GM18511 (cell line): Measurements from ENCODE around the gene PVRIG.
"Not testable (repeated sequence)": the region's sequence is repeated elsewhere in the genome, so short reads cannot be mapped to it uniquely, and the experiment has no call there.

Experiments
- ATAC-seq: cut with Tn5 transposase; IDR thresholded peaks from one replicate; pipeline ENCODE4 v1.9.1; 2021; ENCODE audit warnings: mild to moderate bottlenecking, moderate library complexity; ENCODE audit not compliant: unreplicated experiment

Gene PVRIG

DNA sequence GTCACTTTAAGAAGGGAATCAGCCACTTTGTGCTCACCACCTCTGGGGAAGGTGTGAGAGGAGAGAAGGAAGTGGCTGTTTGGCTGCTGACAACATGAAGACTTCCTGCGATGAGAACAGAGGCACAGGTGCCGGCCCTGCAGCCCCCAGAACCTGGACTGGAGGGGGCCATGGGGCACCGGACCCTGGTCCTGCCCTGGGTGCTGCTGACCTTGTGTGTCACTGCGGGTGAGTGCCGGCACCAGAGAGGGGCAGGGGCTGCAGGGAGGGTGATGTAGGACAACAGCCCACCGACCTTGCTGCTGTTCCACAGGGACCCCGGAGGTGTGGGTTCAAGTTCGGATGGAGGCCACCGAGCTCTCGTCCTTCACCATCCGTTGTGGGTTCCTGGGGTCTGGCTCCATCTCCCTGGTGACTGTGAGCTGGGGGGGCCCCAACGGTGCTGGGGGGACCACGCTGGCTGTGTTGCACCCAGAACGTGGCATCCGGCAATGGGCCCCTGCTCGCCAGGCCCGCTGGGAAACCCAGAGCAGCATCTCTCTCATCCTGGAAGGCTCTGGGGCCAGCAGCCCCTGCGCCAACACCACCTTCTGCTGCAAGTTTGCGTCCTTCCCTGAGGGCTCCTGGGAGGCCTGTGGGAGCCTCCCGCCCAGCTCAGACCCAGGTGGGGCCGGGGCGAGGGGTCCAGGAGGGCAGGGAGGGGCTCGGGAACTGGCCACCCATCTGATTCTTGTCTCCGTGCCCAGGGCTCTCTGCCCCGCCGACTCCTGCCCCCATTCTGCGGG lies at the start of gene PVRIG:
PVRIG (plus strand) TSS at position 149 of the 785 bp plus-strand sequence; CDS start at position 171, 22 bp downstream.
- ATAC-seq = not testable (repeated sequence)

GRCh38 chr7:100170101-100170897 lies 49.5 kb upstream of the PVRIG start:
- ATAC-seq = no peak

DNA sequence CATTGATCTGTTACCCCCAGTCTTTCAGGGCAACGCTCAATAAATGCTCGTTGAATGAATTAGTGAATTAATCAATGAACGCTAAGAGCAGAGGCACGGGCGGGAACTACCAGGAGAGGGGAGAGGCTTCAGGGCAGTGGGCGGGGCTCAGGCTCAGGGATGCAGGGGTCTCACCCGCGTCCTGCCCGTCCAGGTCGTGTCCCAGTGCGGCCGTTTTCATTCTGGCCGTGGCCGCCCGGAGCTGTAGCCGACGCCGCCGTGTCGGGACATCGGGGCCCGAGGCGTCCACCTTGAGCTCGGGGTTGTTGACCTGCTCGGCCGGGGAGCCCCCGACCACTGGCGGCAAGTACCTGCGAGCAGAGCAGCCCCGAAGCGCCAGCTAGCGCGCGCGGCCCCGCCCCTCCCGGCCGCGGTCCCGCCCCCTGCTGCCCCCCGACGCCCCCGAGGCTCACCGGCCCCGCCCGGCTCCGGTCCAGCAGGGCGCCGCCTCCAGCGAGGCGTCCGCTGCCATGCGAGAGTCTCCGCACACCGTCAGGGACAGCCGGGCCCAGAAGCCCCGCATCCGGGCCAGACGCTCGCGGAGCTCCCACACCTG lies 48.6 kb upstream of the PVRIG start:
- no peak for ATAC-seq

GRCh38 chr7:100171840-100172239 lies 47.9 kb upstream of the PVRIG start:
- no peak for ATAC-seq

DNA sequence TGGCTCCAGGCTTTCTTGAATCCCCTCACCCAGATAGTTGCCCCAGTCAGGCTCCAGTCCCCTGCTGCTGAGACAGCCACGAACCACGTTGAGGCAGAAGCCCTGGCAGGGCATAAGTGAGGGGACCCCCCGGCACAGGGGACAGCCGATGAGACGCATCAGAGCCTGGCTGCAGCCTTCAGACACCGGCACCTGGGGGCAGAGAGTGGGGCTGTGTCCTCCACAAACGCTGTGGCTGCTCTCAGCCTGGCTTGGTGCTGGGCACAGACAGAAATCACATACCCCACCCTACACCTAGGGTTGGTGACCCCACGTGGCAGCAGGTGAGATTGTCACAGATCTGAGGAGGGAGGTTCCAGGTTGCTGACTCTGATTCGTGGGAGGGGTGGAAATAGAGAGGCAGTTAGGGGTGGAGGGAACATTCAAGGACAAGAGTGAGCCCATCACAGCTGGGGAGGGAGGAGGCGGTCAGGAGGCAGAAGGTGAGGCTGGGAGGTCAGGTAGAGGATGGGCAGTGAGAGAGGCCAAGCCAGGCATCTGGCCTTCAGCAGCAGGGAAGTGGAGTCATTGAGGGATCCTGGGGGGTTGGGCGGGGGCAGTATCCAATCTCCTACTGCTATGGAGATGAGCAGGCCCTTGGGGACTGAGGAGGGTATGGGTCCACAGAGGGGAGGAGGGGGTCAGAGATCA lies 45.8 kb upstream of the PVRIG start:
- ATAC-seq = no peak

- ATAC-seq = no peak
These were observed 45.2 kb upstream of the PVRIG start for GRCh38 chr7:100174582-100174981.

GRCh38 chr7:100175296-100175935 lies 44.3 kb upstream of the PVRIG start:
- no peak for ATAC-seq

DNA sequence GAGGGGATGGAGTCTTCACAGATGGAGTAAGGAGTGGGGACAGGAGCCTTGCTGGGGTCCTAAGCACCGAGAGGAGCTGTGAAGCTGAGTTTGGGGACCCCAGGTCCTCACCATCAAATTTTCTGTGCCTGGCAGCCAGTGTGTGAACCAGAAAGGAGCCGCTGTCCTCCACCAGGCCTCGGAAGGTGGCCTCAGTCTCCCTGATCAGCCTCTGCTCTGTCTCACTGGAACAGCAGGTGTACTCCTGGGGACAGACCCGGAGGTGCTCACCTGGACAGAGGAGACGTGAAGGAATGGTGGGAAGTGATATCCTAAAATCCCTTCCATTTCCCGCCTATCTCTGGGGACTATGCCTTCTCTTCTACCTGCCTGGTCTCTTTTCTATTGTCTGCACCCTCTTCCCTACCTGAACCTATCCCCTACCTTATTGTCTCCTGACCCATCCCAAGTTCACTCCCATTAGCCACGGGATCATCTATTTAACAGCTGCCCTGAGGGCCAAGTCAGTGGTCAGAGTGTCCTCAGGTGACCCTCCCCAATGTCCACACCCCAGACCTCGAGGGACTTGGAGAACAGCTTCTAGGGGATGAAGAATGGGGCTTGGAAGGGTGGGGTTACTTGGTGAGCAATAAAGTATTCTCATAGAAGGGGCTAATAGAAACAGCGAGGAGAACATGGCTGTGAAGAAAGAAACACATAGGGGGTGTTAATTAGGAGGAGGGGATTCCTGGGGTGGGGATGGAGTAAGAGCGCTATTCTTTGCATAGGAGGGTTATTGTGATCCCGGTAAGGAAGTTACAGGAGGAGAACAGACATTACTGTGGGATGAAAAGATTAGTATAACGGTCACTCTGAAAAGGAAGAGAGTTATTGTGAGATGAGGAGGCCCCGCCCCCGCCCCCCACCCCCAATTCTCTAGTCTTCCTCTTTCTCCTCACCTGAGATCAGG lies 43.4 kb upstream of the PVRIG start:
- no peak for ATAC-seq

GRCh38 chr7:100177045-100178001 lies 42.4 kb upstream of the PVRIG start, which contains the start of the genes GPC2 and STAG3:
Gene GPC2, minus strand, starts transcription at chr7:100177381. Its CDS starts 182 bp downstream, at chr7:100177199.
Gene STAG3, plus strand, starts transcription at chr7:100177918. Its CDS starts 2,639 bp downstream, at chr7:100180557.
- ATAC-seq = peak; percentile 92

GRCh38 chr7:100180084-100180483 lies 39.7 kb upstream of the PVRIG start:
- not testable (repeated sequence) for ATAC-seq

DNA sequence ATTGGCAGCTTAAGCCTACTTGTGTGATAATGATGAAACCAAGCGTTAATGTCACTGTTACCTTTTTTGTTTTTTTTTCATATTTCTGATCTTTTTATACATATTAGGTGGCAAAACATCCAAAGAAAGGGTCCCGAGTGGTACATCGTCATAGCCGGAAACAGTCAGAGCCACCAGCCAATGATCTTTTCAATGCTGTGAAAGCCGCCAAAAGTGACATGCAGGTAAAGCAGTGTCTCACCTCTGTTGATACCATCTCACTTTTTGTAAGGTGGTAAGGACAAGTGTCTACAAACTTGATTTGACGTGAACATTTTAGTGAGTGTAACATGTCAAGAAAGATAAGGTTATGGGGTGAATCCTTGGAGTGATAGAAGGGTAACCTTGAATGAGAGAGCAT lies 37.1 kb upstream of the PVRIG start:
- not testable (repeated sequence) for ATAC-seq

DNA sequence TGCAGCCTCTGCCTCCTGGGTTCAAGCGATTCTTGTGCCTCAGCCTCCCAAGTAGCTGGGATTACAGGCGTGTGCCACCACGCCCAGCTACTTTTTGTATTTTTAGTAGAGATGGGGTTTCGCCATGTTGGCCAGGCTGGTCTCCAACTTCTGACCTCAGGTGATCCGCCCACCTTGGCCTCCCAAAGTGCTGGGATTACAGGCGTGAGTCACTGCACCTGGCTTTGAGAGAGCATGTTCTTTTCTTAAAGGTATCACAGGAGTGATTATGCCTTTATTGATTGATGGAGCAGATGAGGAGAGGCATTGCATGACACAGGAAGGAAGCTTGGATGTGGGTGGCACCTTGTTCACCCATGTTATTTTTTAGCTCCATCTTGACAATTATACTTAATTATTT lies 36.7 kb upstream of the PVRIG start:
- ATAC-seq = not testable (repeated sequence)

DNA sequence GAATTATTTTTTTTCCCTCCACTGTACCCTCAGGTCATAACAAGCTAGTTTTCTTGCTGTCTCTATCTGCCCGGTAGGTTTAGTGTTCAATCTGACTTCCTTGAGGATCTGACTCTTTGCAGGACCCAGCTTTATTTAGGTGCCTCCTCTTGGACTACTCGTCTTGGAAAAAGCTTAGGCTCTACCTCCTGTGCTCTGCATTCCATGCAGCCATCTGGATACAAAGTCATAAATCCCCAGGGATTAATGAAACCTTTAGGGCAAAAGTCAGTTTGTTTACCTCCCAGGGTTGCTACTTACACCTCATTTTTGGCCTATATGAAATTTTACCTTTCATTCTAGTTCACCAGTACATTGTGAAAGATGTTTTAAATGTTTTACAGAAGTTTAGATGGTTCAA lies 34.0 kb upstream of the PVRIG start:
- no peak for ATAC-seq

GRCh38 chr7:100189061-100189460 lies 30.7 kb upstream of the PVRIG start:
- no peak for ATAC-seq

DNA sequence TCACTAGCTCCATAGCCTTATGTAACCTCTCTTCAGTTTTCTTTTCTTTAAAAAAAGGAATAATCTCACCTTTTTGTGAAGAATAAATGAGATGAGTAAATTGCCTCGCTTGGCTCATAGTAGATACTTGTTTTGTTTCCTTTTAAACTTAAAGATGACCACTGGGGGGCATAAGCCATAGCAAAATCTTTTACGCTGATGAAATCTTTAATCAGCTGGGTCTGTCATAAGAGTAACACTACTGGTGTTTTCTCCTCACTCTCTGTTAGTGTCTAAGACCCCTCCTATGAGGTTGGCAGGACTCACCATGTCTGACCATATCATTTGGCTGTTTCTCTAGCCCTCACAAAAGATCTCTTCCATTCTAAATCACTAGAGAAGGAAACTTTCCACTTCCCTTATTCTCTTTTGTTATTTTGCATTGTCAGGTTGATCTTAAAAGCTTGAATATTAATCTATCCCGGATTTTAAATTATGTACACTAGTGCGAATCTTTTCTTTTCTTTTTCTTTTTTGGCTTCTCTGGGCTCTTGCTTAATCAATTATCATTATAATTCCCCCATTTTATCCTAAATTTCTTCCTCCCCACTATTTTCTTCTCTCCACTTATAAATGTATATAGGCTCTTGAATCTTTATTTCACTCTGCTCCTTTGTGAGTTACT lies 29.6 kb upstream of the PVRIG start:
- no peak for ATAC-seq

- no peak for ATAC-seq
These were observed 28.0 kb upstream of the PVRIG start for GRCh38 chr7:100191775-100192174.

DNA sequence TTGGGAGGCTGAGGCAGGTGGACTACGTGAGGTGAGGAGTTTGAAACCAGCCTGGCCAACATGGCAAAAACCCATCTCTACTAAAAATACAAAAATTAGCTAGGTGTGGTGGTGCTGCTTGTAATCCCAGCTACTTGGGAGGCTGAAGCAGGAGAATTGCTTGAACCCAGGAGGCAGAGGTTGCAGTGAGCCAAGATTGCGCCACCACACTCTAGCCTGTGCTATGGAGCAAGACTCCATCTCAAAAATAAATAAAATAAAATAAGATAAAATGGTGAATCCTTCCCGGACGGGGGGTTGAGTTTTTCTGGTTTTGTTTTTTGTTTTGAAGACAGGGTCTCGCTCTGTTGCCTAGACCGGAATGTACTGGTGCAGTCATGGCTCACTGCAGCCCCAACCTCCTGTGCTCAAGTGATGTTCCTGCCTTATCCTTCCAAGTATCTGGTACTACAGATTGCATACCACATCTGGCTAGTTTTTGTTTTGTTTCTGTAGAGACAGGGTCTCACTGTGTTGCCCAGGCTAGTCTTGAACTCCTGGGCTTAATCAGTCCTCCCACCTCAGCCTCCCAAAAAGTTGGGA lies 27.4 kb upstream of the PVRIG start:
- not testable (repeated sequence) for ATAC-seq
